Natural killer cell treated with Interleukin-12 subunit alpha and Interleukin-12 subunit beta and Interleukin-15 and Interleukin-18, amount 100 ng/mL, for 72 hours (primary cell): ENCODE measurements around the gene CYTH3. TPM values are rescaled to one million over a fixed set of nuclear protein-coding genes. Genes with fewer than 3 reads are reported as not detected.

Experiments used
- ATAC-seq, 2 donors: fragments of 150-1000 bp; cut with Tn5 transposase in 1 of 2; sonication (Bioruptor Pico), chemical (Tn5 transposase) in 1 of 2; 2 replicates each; pipeline ENCODE4 v1.10.0; 2021
- DNase-seq: peaks from one replicate; pipeline ENCODE4 v3.0.0; 2022; ENCODE audit warnings: low spot score
- H3K27ac Mint-ChIP-seq, 2 donors: 1 replicate in 1 of 2; 2 replicates in 1 of 2; pipeline ENCODE4 v1.8.0; 2022; ENCODE audit warnings: mixed read lengths in 2 of 2, mild to moderate bottlenecking in 1 of 2, moderate library complexity in 1 of 2
- H3K27me3 Mint-ChIP-seq, 2 donors: 1 replicate in 1 of 2; 2 replicates in 1 of 2; pipeline ENCODE4 v1.8.0; 2022; ENCODE audit warnings: mixed read lengths in 2 of 2
- H3K36me3 Mint-ChIP-seq: one replicate; pipeline ENCODE4 v1.8.0; 2022; ENCODE audit warnings: mixed read lengths
- H3K4me1 Mint-ChIP-seq, 2 donors: 1 replicate in 1 of 2; 2 replicates in 1 of 2; pipeline ENCODE4 v1.8.0; 2022; ENCODE audit warnings: low read depth in 2 of 2, mixed read lengths in 2 of 2, mild to moderate bottlenecking in 1 of 2
- H3K4me3 Mint-ChIP-seq: one replicate; pipeline ENCODE4 v1.8.0; 2022; ENCODE audit warnings: mixed read lengths
- H3K9me3 Mint-ChIP-seq: 2 replicates; pipeline ENCODE4 v1.8.0; 2022; ENCODE audit warnings: mixed read lengths
- total RNA-seq, 2 donors: library from RNA; stranded (reverse); gene quantifications; one replicate each; pipeline ENCODE4 v1.2.3, GENCODE V29; 2022

CYTH3 gene
- total RNA-seq, 2 donors from 2014 or later, result 0.64 to 5.4 TPM

DNA sequence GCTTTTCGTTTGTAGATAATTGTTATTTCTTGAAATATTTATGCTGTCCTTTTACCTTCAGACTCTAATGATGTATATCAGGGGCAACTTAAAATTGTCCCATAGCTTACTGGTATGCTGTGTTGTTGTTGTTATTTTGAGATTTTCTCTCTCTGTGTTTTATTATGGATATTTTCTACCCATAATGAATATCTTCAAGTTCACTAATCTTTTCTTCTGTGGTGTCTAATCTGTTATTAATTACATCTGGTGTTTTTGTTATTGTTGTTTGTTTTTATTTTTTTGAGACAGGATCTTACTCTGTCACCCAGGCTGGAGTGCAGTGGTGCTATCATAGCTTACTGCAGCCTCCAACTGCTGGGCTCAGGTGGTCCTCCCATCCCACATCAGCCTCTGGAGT is 139.2 kb downstream of the CYTH3 start:
- H3K36me3 Mint-ChIP-seq, result peaks cover 6% of the 10 kb centered on the region
- peaks cover 0 to 9% of the 10 kb centered on the region in 2 donors for H3K4me1 Mint-ChIP-seq
- no peak overlapping the region for H3K4me3 Mint-ChIP-seq
- no peaks in the 10 kb centered on the region for H3K27me3 Mint-ChIP-seq
- DNase-seq (no peak), ATAC-seq (no peak)
- no peak overlapping the region for H3K27ac Mint-ChIP-seq
- no peaks in the 10 kb centered on the region for H3K9me3 Mint-ChIP-seq

DNA sequence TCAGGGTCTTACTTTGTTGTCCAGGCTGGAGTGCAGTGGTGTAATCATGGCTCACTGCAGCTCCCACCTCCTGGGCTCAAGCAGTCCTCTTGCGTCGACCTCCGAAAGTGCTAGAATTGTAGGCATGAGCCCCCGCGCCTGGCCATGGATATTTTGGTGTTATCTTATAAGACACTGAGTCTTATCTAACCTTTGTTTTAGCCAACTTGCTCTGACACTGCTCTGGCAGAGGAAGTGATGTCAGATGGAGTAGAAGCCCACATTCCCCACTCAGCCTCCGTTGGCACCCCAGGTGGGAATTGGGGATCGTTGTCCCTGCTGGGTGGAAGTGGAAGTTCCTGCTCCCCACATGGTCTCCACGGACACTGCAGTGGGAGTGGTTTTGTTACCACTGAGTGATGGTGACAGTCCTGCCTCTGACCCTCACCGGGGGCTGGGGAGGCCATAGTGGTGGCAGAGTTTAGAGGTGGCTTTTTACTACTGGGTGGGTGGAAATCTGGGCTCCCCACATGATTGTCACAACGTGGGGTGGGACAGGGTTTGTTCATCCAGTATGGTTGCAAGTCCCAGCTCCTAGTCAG is 142.3 kb downstream of the CYTH3 start:
- H3K27me3 Mint-ChIP-seq, result no peaks in the 10 kb centered on the region
- DNase-seq, result no peak
- peaks cover 13% of the 10 kb centered on the region for H3K36me3 Mint-ChIP-seq

DNA sequence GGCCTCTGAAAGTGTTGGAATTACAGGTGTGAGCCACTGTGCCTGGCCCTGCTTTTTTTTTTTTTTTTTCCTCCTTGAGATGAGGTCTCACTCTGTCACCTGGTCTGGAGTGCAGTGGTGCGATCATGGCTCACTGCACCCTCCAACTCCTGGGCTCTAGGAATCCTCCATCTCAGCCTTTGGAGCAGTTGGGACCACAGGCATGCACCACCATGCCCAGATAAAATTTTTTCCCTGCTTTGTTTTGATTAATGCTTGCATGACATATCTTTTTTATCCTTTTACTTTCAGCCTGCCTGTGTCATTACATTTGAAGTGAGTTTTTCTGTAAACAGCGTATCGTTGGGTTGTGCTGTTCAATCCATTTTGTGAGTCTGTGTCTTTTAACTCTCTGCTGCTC is 144.2 kb downstream of the CYTH3 start:
- H3K9me3 Mint-ChIP-seq, result no peaks in the 10 kb centered on the region
- H3K27ac Mint-ChIP-seq, result no peak overlapping the region
- H3K4me3 Mint-ChIP-seq, result no peak overlapping the region
- peaks cover 13% of the 10 kb centered on the region for H3K36me3 Mint-ChIP-seq
- ATAC-seq (no peak), DNase-seq (no peak)
- peaks cover 5% of the 10 kb centered on the region in 2 donors for H3K4me1 Mint-ChIP-seq
- no peaks in the 10 kb centered on the region for H3K27me3 Mint-ChIP-seq

More for the DNA sequence above, 142.3 kb downstream of the CYTH3 start:
- no peaks in the 10 kb centered on the region for H3K9me3 Mint-ChIP-seq
- peak overlapping the region in 1 of 2 donors; percentile 36 for H3K27ac Mint-ChIP-seq
- ATAC-seq, result no peak
- no peak overlapping the region for H3K4me3 Mint-ChIP-seq
- H3K4me1 Mint-ChIP-seq, result peaks cover 5 to 9% of the 10 kb centered on the region in 2 donors

DNA sequence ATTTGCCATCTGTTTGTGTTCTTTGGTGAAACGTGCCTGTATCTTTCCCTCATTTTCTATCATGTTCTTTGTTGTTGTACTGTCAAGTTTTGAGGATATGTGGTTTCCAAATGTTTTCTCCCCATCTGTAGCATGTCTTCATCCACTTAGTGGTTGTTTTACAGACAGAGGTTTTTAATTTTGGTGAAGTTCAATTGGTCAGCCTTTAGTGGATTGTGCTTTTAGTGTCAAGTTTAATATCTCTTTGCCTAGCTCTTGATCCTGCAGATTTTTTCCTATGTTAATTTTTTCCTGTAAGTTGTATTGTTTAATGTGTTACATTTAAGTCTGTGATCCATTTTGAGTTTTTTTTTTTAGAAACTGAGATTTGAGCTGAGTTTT is 145.3 kb downstream of the CYTH3 start:
- no peak for ATAC-seq
- Mint-ChIP-seq H3K4me1 (peaks cover 5% of the 10 kb centered on the region in 2 donors), H3K4me3 (no peak overlapping the region), H3K27ac (no peak overlapping the region), H3K9me3 (no peaks in the 10 kb centered on the region), H3K36me3 (peaks cover 16% of the 10 kb centered on the region), H3K27me3 (no peaks in the 10 kb centered on the region)
- DNase-seq, result no peak

DNA sequence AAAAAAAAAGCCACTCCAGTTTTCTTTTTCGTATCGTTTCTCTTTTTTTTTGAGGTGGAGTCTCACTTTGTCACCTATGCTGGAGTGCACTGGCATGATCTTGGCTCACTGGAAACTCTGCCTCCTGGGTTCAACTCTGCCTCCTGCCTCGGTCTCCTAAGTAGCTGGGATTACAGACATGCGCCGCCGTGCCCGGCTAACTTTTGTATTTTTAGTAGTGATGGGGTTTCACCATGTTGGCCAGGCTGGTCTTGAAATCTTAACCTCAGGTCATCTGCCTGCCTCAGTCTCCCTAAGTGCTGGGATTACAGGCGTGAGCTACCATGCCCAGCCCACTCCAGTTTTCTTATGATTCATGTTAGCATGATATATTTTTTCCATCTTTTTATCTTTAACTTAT is 148.6 kb downstream of the CYTH3 start:
- peaks cover 3% of the 10 kb centered on the region for H3K9me3 Mint-ChIP-seq
- H3K27me3 Mint-ChIP-seq, result no peaks in the 10 kb centered on the region
- H3K4me1 Mint-ChIP-seq, result peaks cover 3 to 5% of the 10 kb centered on the region in 2 donors
- ATAC-seq (no peak), DNase-seq (no peak)
- H3K4me3 Mint-ChIP-seq, result no peak overlapping the region
- H3K36me3 Mint-ChIP-seq, result peaks cover 38% of the 10 kb centered on the region
- H3K27ac Mint-ChIP-seq, result no peak overlapping the region

DNA sequence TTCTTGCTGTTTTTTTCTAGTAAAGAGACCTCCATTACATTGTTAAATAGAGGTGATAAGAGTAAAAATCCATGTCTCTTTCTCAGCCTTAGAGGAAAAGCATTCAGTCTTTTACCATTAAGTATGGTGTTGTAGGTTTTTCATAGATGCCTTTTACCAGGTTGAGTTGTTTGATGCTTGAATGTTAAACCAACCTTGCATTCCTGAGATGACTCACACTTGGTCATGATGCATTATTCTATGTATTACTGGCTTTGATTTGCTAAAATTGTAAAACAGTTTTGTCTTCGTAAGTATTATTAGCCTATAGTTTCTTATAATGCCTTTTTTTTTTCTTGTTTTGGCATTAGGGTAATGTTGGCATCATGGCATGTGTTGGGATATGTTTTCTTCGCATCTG is 151.3 kb downstream of the CYTH3 start:
- Mint-ChIP-seq H3K9me3 (peaks cover 3% of the 10 kb centered on the region), H3K36me3 (peaks cover 43% of the 10 kb centered on the region), H3K4me1 (peaks cover 8 to 10% of the 10 kb centered on the region in 2 donors), H3K4me3 (no peak overlapping the region), H3K27me3 (no peaks in the 10 kb centered on the region), H3K27ac (no peak overlapping the region)
- ATAC-seq (no peak), DNase-seq (no peak)

DNA sequence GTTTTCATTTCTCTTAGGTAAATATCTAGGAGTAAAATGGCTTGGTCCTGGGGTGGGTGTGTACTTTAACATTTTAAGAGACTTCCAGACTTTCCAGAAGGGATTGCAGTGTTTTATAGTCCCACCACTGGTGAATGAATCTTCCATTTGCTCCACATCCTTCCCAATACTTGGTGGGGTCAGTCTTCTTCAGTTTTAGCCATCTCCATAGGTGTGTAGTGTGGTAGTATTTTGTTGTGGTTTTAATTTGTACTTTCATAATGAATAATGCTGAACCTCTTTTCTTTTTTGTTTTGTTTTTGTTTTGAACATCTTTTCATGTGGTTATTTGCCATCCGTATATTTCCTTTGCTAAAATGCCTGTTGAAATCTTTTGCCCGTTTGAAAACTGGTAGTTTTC is 154.9 kb downstream of the CYTH3 start:
- Mint-ChIP-seq H3K9me3 (peaks cover 3% of the 10 kb centered on the region), H3K4me3 (peak overlapping the region; percentile 11), H3K27ac (peak overlapping the region in 1 of 2 donors; percentile 35), H3K36me3 (peaks cover 47% of the 10 kb centered on the region), H3K27me3 (no peaks in the 10 kb centered on the region), H3K4me1 (peaks cover 10 to 12% of the 10 kb centered on the region in 2 donors)
- ATAC-seq, result peak in 1 of 2 donors; percentile 33
- no peak for DNase-seq

DNA sequence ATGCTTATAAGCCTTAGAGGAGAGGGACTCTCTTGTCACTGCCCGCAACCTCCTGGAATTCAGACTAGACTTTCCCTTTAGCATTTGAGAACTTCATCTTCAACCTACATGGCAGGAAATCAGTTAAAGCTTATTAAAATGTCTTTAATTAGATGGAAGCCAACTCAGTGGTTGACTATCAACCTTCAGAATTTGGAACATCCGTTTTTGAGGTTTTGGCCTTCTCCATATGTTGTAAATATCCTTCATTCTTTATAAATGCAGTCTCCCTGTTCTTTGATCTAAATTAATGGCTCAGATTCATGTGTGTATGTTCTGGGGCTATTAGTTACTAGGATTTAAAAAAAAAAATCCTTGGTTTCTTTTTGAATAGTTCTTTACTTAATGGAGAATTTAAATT is 156.2 kb downstream of the CYTH3 start:
- Mint-ChIP-seq H3K27me3 (no peaks in the 10 kb centered on the region), H3K4me3 (no peak overlapping the region), H3K27ac (no peak overlapping the region)

More for the DNA sequence above, 156.2 kb downstream of the CYTH3 start:
- H3K36me3 Mint-ChIP-seq, result peaks cover 35% of the 10 kb centered on the region
- no peak for ATAC-seq
- DNase-seq, result no peak
- H3K9me3 Mint-ChIP-seq, result no peaks in the 10 kb centered on the region
- peaks cover 9 to 10% of the 10 kb centered on the region in 2 donors for H3K4me1 Mint-ChIP-seq

Other genes with a start within 250 kb of the CYTH3 start
- not detected for gene ANKRD61, start 241.2 kb downstream of the CYTH3 start, total RNA-seq
- gene EIF2AK1, start 213.4 kb downstream of the CYTH3 start, total RNA-seq, result 100 to 1,000 TPM in 1 of 2 donors, 10 to 100 TPM in 1; 81.9 to 103 TPM
- 10 to 100 TPM; 14.9 to 18.9 TPM for gene USP42, start 167.7 kb downstream of the CYTH3 start, total RNA-seq
- gene FAM220A, start 76.3 kb upstream of the CYTH3 start, total RNA-seq, result 10 to 100 TPM in 1 of 2 donors, 1 to 10 TPM in 1; 9.2 to 12.7 TPM
- 100 to 1,000 TPM; 160 to 192 TPM for gene RAC1, start 101.9 kb upstream of the CYTH3 start, total RNA-seq
- gene DAGLB, start 175.3 kb upstream of the CYTH3 start, total RNA-seq, result 10 to 100 TPM; 19.6 to 30.6 TPM
- 100 to 1,000 TPM; 123 to 147 TPM for gene KDELR2, start 211.5 kb upstream of the CYTH3 start, total RNA-seq